Heart right ventricle (tissue), 16 donors: ENCODE data around the gene SMAD9. TPM values are rescaled to one million over a fixed set of nuclear protein-coding genes. Genes with fewer than 3 reads are reported as not detected.

ENCODE experiments used
- ATAC-seq, 8 donors: fragments of 200-7000 bp; cut with Tn5 transposase; one replicate each; pipeline ENCODE4 v1.9.1; 2020; ENCODE audit warnings: mild to moderate bottlenecking in 8 of 8, moderate library complexity in 8 of 8, moderate number of reproducible peaks in 1 of 8
- DNase-seq, 2 donors: peaks; one replicate each; pipeline ENCODE4 v3.0.0-alpha.2; 2020
- H3K27ac ChIP-seq, 10 donors: fragments of 200-600 bp; sonication (generic) in 2 of 10; one replicate each; pipeline versions ENCODE4 v1.5.0 to v1.8.0; 2020 to 2022; ENCODE audit warnings: mild to moderate bottlenecking in 3 of 10
- H3K27me3 ChIP-seq, 7 donors: fragments of 200-600 bp; one replicate each; pipeline ENCODE4 v1.8.0; 2021 to 2022; ENCODE audit warnings: mild to moderate bottlenecking in 2 of 7
- H3K36me3 ChIP-seq, 9 donors: fragments of 200-600 bp; sonication (generic) in 1 of 9; one replicate each; pipeline versions ENCODE4 v1.5.0 to v1.8.0; 2020 to 2022; ENCODE audit warnings: mild to moderate bottlenecking in 2 of 9
- H3K4me1 ChIP-seq, 9 donors: fragments of 200-600 bp; sonication (generic) in 1 of 9; one replicate each; pipeline versions ENCODE4 v1.5.0 to v1.8.0; 2020 to 2022; ENCODE audit warnings: mild to moderate bottlenecking in 4 of 9
- H3K4me3 ChIP-seq, 10 donors: fragments of 200-600 bp; sonication (generic) in 2 of 10; one replicate each; pipeline versions ENCODE4 v1.5.0 to v1.8.0; 2020 to 2022; ENCODE audit warnings: mild to moderate bottlenecking in 7 of 10, moderate library complexity in 2 of 10
- H3K9me3 ChIP-seq, 11 donors: fragments of 200-600 bp in 10 of 11; sonication (generic) in 2 of 11; one replicate each; pipeline versions ENCODE4 v1.5.0 to v1.8.0; 2013 to 2022; ENCODE audit warnings: mild to moderate bottlenecking in 2 of 11, control low read depth in 1 of 11, moderate library complexity in 1 of 11
- WGBS, 2 donors: extraction: QIAGEN DNeasy Blood & Tissue Kit; methylation state at CpG; one replicate each; pipeline ENCODE4 v1.1.7; 2013; ENCODE audit warnings: inconsistent platforms in 1 of 2; 5-methylcytosine and 5-hydroxymethylcytosine counted together
- intact Hi-C, 10 donors: fragments of 100-400 bp; cut with DNase I; formaldehyde crosslinking; loops; one replicate each; pipeline versions ENCODE4 v1.11.1 to v1.14.2; 2022
- polyA plus RNA-seq, 2 donors: library from polyadenylated mRNA; stranded (reverse); fragments of 200-250 nt; gene quantifications; one replicate each; pipeline ENCODE4 v1.2.3, GENCODE V29; 2013
- total RNA-seq, 10 donors: library from RNA; stranded (reverse); fragmentation: NEBNext Ultra II Directional in 3 of 10; extraction: Animal tissue kit (Norgen Biotek cat#: 25700) in 3 of 10; gene quantifications; one replicate each; pipeline versions ENCODE4 v1.2.1 to v1.2.4, GENCODE V29; 2021 to 2023
- TF ChIP-seq, protein P1 (sequence below), 9 donors: fragments of 200-600 bp; sonication (generic) in 2 of 9; IDR thresholded peaks; one replicate each; pipeline versions ENCODE4 v1.5.0 to v1.8.0; 2021 to 2022; ENCODE audit warnings: antibody characterized with exemption in 9 of 9, mild to moderate bottlenecking in 5 of 9, moderate library complexity in 1 of 9
- donor health status: Arrhythmogenic right ventricular cardiomyopathy.
- donor health status: ischemic (EF 13 %, LVEDD 7.1; RV severe dilation, severe dysfunction).
- donor health status: healthy with polysubstance abuse.
- donor health status: DM: no; HTN: yes; CAD: no.
- donor health status: DM: no; HTN: no; CAD: no.
- donor health status: ischemic (EF 25% LVEDD 6.9; RV normal size, moderate dysfunction).
- donor health status: ischemic (EF 25% LVEDD 5.7; RV mildly dilated, moderate dysfunction).
- donor health status: healthy.
- donor health status: DM: yes; HTN: yes; CAD: no.
- donor health status: Ischemic cardiomyopathy.
- donor health status: ischemic (EF 35%, LVEDD 5.7; RV mildly dilated, moderate dysfunction).
- donor health status: nonischemic (EF 11% LVEDD 7.7; RV severe dilation, severe dysfunction).
- donor health status: DM: yes; HTN: yes; CAD: no.
- donor health status: PGD.
- donor health status: ischemic (EF 29% LVEDD 5.4; RV normal size, mild dysfunction).
- donor health status: nonischemic (EF 23%, LVEDD 6.1; RV moderate dilation, normal function).

The SMAD9 gene
- total and polyA plus RNA-seq, 12 donors = 1.2 to 7.8 (median 3.4) TPM

- TF ChIP-seq, protein P1, sequence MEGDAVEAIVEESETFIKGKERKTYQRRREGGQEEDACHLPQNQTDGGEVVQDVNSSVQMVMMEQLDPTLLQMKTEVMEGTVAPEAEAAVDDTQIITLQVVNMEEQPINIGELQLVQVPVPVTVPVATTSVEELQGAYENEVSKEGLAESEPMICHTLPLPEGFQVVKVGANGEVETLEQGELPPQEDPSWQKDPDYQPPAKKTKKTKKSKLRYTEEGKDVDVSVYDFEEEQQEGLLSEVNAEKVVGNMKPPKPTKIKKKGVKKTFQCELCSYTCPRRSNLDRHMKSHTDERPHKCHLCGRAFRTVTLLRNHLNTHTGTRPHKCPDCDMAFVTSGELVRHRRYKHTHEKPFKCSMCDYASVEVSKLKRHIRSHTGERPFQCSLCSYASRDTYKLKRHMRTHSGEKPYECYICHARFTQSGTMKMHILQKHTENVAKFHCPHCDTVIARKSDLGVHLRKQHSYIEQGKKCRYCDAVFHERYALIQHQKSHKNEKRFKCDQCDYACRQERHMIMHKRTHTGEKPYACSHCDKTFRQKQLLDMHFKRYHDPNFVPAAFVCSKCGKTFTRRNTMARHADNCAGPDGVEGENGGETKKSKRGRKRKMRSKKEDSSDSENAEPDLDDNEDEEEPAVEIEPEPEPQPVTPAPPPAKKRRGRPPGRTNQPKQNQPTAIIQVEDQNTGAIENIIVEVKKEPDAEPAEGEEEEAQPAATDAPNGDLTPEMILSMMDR (IDR thresholded peaks at IDR 0.05) = no peak
- H3K27ac ChIP-seq = no peak overlapping the region
- DNase-seq (no peak), ATAC-seq (peak in 1 of 8 donors; percentile 57)
- intact Hi-C loops = loop anchor here in 1 of 10 donors (5.0 kb wide), 1 partner anchor 50 kb away; no protein-coding TSS in a partner anchor
- H3K4me1 ChIP-seq = peaks cover 0 to 20% (median 3%) of the 10 kb centered on the region in 9 donors
- peaks cover 0 to 20% (median 0%) of the 10 kb centered on the region in 7 donors for H3K27me3 ChIP-seq
- no peaks in the 10 kb centered on the region for H3K36me3 ChIP-seq
- H3K9me3 ChIP-seq = no peaks in the 10 kb centered on the region
- no peak overlapping the region for H3K4me3 ChIP-seq
These were observed 7.7 kb downstream of the SMAD9 start for GRCh38 chr13:36912369-36912768.

- TF ChIP-seq, protein P1 (IDR thresholded peaks at IDR 0.05) = no peak
- no peak overlapping the region for H3K27ac ChIP-seq
- H3K4me3 ChIP-seq = no peak overlapping the region
- peaks cover 0 to 4% (median 0%) of the 10 kb centered on the region in 7 donors for H3K27me3 ChIP-seq
- ATAC-seq (no peak), DNase-seq (no peak)
- no peaks in the 10 kb centered on the region for H3K9me3 ChIP-seq
- peaks cover 0 to 20% (median 3%) of the 10 kb centered on the region in 9 donors for H3K4me1 ChIP-seq
- 92 to 96% methylated on average over 1 of the region's 1 CpG for WGBS, 2 donors
- intact Hi-C loops = loop anchor here in 1 of 10 donors (5.0 kb wide), 1 partner anchor 48 kb away; no protein-coding TSS in a partner anchor
- peaks cover 0 to 3% (median 0%) of the 10 kb centered on the region in 9 donors for H3K36me3 ChIP-seq
These were observed 9.5 kb downstream of the SMAD9 start for GRCh38 chr13:36910545-36910944.

DNA sequence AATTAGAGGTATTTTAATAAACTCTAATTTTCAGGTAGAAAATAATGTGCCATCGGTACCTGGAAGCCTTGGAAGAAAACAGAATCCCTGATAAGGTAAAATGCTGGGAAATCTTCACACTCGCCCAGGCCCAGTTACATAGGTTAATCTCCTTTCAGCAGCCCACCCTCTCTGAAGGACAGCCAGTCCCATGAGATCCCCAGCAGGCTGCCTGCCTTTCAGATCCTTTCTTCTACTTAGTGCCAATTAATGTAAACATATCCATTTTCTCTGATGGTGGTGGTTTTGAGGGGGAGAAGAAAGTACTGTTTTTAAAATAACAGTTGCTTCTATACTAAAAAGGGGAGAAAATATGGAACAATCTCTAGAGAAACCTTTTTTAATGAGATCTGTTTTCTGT lies 12.2 kb downstream of the SMAD9 start:
- TF ChIP-seq, protein P1 (IDR thresholded peaks at IDR 0.05) = no peak
- H3K27me3 ChIP-seq = no peaks in the 10 kb centered on the region
- intact Hi-C loops = no loop called here
- no peak overlapping the region for H3K27ac ChIP-seq
- ATAC-seq (no peak), DNase-seq (no peak)
- H3K4me1 ChIP-seq = peaks cover 0 to 10% (median 0%) of the 10 kb centered on the region in 9 donors
- H3K9me3 ChIP-seq = no peaks in the 10 kb centered on the region
- H3K4me3 ChIP-seq = no peak overlapping the region
- 89 to 90% methylated on average over 2 of the region's 2 CpGs for WGBS, 2 donors
- peaks cover 0 to 3% (median 0%) of the 10 kb centered on the region in 9 donors for H3K36me3 ChIP-seq

DNA sequence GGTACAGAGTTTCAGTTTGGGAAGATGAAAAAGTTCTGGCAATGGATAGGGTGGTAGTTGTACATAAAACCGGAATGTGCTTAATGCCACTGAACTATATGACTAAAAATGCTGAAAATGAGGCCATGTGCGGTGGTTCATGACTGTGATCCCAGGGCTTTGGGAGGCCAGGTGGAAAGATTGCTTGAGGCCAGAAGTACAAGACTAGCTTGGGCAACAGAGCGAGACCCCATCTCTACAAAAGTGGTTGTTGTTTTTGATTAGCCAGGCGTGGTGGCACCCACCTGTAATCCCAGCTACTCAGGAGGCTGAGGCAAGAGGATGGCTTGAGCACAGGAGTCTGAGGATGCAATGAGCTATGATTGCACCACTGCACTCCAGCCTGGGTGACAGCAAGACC lies 12.8 kb downstream of the SMAD9 start:
- Histone ChIP-seq H3K27ac (no peak overlapping the region), H3K4me3 (no peak overlapping the region), H3K9me3 (no peaks in the 10 kb centered on the region), H3K27me3 (no peaks in the 10 kb centered on the region), H3K36me3 (peaks cover 0 to 3% (median 0%) of the 10 kb centered on the region in 9 donors), H3K4me1 (peaks cover 0 to 5% (median 0%) of the 10 kb centered on the region in 9 donors)
- DNase-seq (no peak), ATAC-seq (no peak)
- WGBS, 2 donors = 96 to 98% methylated on average over 4 of the region's 4 CpGs
- TF ChIP-seq, protein P1 (IDR thresholded peaks at IDR 0.05) = no peak
- intact Hi-C loops = no loop called here
